ENCODE data around the gene POMP. TPM values are rescaled to one million over a fixed set of nuclear protein-coding genes. Genes with fewer than 3 reads are reported as not detected.
"Not testable (repeated sequence)": the region's sequence is repeated elsewhere in the genome, so short reads cannot be mapped to it uniquely, and the experiment has no call there.

The POMP gene
- total and polyA plus RNA-seq, 4 donors = 32.2 to 132 (median 41.1) TPM

DNA sequence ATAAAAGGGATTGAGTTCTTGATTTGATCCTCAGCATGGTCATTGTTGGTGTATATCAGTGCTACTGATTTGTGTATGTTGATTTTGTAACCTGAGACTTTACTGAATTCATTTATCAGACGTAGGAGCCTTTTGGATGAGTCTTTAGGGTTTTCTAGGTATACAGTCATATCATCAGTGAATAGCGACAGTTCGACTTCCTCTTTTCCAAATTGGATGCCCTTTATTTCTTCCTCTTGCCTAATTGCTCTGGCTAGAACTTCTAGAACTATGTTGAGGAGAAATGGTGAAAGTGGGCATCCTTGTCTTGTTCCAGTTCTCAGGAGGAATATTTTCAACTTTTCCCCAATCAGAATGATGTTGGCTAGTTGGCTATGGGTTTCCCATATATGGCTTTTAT lies 27.0 kb downstream of the POMP start (continued):
- TF ChIP-seq, protein P1, sequence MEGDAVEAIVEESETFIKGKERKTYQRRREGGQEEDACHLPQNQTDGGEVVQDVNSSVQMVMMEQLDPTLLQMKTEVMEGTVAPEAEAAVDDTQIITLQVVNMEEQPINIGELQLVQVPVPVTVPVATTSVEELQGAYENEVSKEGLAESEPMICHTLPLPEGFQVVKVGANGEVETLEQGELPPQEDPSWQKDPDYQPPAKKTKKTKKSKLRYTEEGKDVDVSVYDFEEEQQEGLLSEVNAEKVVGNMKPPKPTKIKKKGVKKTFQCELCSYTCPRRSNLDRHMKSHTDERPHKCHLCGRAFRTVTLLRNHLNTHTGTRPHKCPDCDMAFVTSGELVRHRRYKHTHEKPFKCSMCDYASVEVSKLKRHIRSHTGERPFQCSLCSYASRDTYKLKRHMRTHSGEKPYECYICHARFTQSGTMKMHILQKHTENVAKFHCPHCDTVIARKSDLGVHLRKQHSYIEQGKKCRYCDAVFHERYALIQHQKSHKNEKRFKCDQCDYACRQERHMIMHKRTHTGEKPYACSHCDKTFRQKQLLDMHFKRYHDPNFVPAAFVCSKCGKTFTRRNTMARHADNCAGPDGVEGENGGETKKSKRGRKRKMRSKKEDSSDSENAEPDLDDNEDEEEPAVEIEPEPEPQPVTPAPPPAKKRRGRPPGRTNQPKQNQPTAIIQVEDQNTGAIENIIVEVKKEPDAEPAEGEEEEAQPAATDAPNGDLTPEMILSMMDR (IDR thresholded peaks at IDR 0.05; ENCODE audit: low read depth, low read length, missing input control) = no peak
- TF ChIP-seq HNF4G (IDR thresholded peaks at IDR 0.05) (no peak), TAF1 (conservative IDR thresholded peaks at IDR 0.05) (no peak), RXRA (IDR thresholded peaks at IDR 0.05) (no peak), HNF4A (conservative IDR thresholded peaks at IDR 0.05) (no peak), ATF3 (IDR thresholded peaks at IDR 0.05) (no peak)

DNA sequence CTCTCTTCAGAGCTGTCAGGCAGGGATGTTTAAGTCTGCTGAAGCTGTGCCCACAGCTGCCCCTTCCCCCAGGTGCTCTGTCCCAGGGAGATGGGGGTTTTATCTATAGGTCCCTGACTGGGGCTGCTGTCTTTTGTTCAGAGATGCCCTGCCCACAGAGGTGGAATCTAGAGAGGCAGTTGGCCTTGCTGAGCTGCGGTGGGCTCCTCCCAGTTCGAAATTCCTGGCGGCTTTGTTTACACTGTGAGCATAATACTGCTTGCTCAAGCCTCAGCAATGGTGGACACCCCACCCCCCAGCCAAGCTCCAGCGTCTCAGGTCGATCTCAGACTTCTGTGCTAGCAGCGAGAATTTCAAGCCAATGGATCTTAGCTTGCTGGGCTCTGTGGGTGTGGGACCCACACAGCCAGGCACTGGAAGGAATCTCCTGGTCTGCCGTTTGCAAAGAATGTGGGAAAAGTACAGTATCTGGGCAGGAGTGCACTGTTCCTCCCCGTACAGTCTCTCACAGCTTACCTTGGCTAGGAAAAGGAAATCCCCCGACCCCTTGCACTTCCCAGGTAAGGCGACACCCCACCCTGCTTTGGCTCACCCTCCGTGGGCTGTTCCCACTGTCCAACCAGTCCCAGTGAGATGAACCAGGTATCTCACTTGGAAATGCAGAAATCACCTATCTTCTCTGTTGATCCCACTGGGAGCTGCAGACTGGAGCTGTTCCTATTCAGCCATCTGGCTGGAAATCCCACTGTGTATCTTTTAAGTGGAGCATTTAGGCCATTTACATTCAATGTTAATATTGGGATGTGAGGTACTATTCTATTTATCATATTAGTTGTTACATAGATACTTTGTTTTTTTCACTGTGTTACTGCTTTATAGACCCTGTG lies 34.9 kb downstream of the POMP start:
- 44% methylated on average over 11 of the region's 11 CpGs for WGBS
- not testable (repeated sequence) for H3K9ac ChIP-seq (ENCODE audit: low read depth in 1 of 2, low read length in 2 of 2); DNase-seq (ENCODE audit: low spot score); H3K4me1 ChIP-seq (ENCODE audit: control insufficient read depth in 4 of 4, insufficient read depth in 4 of 4, low read length in 3 of 4); H3K27me3 ChIP-seq (ENCODE audit: control insufficient read depth in 4 of 4, insufficient read depth in 4 of 4, low read length in 3 of 4); H3K4me3 ChIP-seq (ENCODE audit: low read depth in 1 of 3, low read length in 3 of 3); H3K27ac ChIP-seq (ENCODE audit: low read depth in 1 of 2, low read length in 2 of 2); H3K9me3 ChIP-seq (ENCODE audit: control insufficient read depth in 4 of 4, low read length in 3 of 4)
- H3K36me3 ChIP-seq (ENCODE audit: control insufficient read depth in 4 of 4, insufficient read depth in 3 of 4, low read depth in 1 of 4, low read length in 3 of 4) = peaks cover 0 to 11% (median 3%) of the 10 kb centered on the region in 4 donors

- Histone ChIP-seq H3K36me3 (ENCODE audit: control insufficient read depth in 4 of 4, insufficient read depth in 3 of 4, low read depth in 1 of 4, low read length in 3 of 4) (peaks cover 0 to 43% (median 22%) of the 10 kb centered on the region in 4 donors), H3K9me3 (ENCODE audit: control insufficient read depth in 4 of 4, low read length in 3 of 4) (no peaks in the 10 kb centered on the region), H3K27me3 (ENCODE audit: control insufficient read depth in 4 of 4, insufficient read depth in 4 of 4, low read length in 3 of 4) (no peaks in the 10 kb centered on the region), H3K4me1 (ENCODE audit: control insufficient read depth in 4 of 4, insufficient read depth in 4 of 4, low read length in 3 of 4) (peaks cover 0 to 5% (median 2%) of the 10 kb centered on the region in 4 donors), H3K4me3 (ENCODE audit: low read depth in 1 of 3, low read length in 3 of 3) (no peak overlapping the region), H3K9ac (ENCODE audit: low read depth in 1 of 2, low read length in 2 of 2) (no peak overlapping the region), H3K27ac (ENCODE audit: low read depth in 1 of 2, low read length in 2 of 2) (no peak overlapping the region)
- TF ChIP-seq, protein P2, sequence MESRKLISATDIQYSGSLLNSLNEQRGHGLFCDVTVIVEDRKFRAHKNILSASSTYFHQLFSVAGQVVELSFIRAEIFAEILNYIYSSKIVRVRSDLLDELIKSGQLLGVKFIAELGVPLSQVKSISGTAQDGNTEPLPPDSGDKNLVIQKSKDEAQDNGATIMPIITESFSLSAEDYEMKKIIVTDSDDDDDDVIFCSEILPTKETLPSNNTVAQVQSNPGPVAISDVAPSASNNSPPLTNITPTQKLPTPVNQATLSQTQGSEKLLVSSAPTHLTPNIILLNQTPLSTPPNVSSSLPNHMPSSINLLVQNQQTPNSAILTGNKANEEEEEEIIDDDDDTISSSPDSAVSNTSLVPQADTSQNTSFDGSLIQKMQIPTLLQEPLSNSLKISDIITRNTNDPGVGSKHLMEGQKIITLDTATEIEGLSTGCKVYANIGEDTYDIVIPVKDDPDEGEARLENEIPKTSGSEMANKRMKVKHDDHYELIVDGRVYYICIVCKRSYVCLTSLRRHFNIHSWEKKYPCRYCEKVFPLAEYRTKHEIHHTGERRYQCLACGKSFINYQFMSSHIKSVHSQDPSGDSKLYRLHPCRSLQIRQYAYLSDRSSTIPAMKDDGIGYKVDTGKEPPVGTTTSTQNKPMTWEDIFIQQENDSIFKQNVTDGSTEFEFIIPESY (IDR thresholded peaks at IDR 0.05) = no peak
- TF ChIP-seq RAD21 (IDR thresholded peaks at IDR 0.05) (no peak), SP1 (IDR thresholded peaks at IDR 0.05) (no peak), HNF4G (IDR thresholded peaks at IDR 0.05) (no peak), RXRA (IDR thresholded peaks at IDR 0.05) (no peak), JUND (IDR thresholded peaks at IDR 0.05) (no peak), TAF1 (conservative IDR thresholded peaks at IDR 0.05) (no peak)
- TF ChIP-seq, protein P3, sequence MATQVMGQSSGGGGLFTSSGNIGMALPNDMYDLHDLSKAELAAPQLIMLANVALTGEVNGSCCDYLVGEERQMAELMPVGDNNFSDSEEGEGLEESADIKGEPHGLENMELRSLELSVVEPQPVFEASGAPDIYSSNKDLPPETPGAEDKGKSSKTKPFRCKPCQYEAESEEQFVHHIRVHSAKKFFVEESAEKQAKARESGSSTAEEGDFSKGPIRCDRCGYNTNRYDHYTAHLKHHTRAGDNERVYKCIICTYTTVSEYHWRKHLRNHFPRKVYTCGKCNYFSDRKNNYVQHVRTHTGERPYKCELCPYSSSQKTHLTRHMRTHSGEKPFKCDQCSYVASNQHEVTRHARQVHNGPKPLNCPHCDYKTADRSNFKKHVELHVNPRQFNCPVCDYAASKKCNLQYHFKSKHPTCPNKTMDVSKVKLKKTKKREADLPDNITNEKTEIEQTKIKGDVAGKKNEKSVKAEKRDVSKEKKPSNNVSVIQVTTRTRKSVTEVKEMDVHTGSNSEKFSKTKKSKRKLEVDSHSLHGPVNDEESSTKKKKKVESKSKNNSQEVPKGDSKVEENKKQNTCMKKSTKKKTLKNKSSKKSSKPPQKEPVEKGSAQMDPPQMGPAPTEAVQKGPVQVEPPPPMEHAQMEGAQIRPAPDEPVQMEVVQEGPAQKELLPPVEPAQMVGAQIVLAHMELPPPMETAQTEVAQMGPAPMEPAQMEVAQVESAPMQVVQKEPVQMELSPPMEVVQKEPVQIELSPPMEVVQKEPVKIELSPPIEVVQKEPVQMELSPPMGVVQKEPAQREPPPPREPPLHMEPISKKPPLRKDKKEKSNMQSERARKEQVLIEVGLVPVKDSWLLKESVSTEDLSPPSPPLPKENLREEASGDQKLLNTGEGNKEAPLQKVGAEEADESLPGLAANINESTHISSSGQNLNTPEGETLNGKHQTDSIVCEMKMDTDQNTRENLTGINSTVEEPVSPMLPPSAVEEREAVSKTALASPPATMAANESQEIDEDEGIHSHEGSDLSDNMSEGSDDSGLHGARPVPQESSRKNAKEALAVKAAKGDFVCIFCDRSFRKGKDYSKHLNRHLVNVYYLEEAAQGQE (IDR thresholded peaks at IDR 0.05) = no peak
- no peak for DNase-seq (ENCODE audit: low spot score)
- WGBS = 96% methylated on average over 1 of the region's 1 CpG
Measured at GRCh38 chr13:28697441-28697840, 38.5 kb downstream of the POMP start.
